HEK293 (cell line): ENCODE results near the gene ABT1.

ENCODE experiments used
- CTCF ChIA-PET: fragments of 350-600 bp; formaldehyde crosslinking; extraction: SDS; loops from one replicate; lab custom pipeline; 2021; ENCODE audit warnings: antibody characterized with exemption; lab: Yijun Ruan, JAX
- POLR2A ChIA-PET: fragments of 300-600 bp; formaldehyde crosslinking; extraction: SDS; loops from one replicate; lab custom pipeline; 2020; ENCODE audit warnings: antibody characterized with exemption, inconsistent platforms; lab: Yijun Ruan, JAX
- H3K27ac ChIP-seq: fragments of 200-500 bp; sonication (Bioruptor generic); 2 replicates; pipeline ENCODE4 v1.5.1; 2014; ENCODE audit warnings: low read depth, low read length, control low read depth, inconsistent platforms; ENCODE audit errors: extremely low read depth
- H3K36me3 ChIP-seq, 2 experiments: fragments of 200-500 bp in 1 of 2; sonication (Bioruptor generic) in 1 of 2; 1 replicate in 1 of 2; 2 replicates in 1 of 2; pipeline ENCODE4 v1.5.1; 2014 to 2017; ENCODE audit warnings: inconsistent platforms in 2 of 2, low read length in 2 of 2; ENCODE audit not compliant: control insufficient read depth in 2 of 2, insufficient read depth in 1 of 2
- H3K4me1 ChIP-seq: fragments of 200-500 bp; sonication (Bioruptor generic); 2 replicates; pipeline ENCODE4 v1.5.1; 2014; ENCODE audit warnings: mild to moderate bottlenecking, low read length, inconsistent platforms; ENCODE audit not compliant: control insufficient read depth, insufficient read depth
- H3K4me3 ChIP-seq: 2 replicates; pipeline ENCODE4 v1.5.1; 2011; ENCODE audit warnings: low read depth, mild to moderate bottlenecking, control low read depth, low read length, moderate library complexity
- H3K9me3 ChIP-seq: fragments of 200-500 bp; sonication (Bioruptor generic); 2 replicates; pipeline ENCODE4 v1.5.1; 2014; ENCODE audit warnings: low read depth, low read length, inconsistent platforms; ENCODE audit not compliant: control insufficient read depth, insufficient read depth
- HIC1 ChIP-seq: fragments of 450-650 bp; formaldehyde crosslinking; IDR thresholded peaks from 2 replicates; pipeline ENCODE4 v1.5.1; 2016; ENCODE audit warnings: missing biosample characterization, missing genetic modification characterization
- KLF9 ChIP-seq: fragments of 450-650 bp; formaldehyde crosslinking; IDR thresholded peaks from 2 replicates; pipeline ENCODE4 v1.5.1; 2016; ENCODE audit warnings: missing biosample characterization, missing genetic modification characterization, low read depth
- PRDM1 ChIP-seq: fragments of 450-650 bp; formaldehyde crosslinking; IDR thresholded peaks from 2 replicates; pipeline ENCODE4; 2016; ENCODE audit warnings: missing biosample characterization, missing genetic modification characterization
- PRDM4 ChIP-seq: fragments of 450-650 bp; formaldehyde crosslinking; IDR thresholded peaks from 2 replicates; pipeline ENCODE4 v1.5.1; 2017; ENCODE audit warnings: missing biosample characterization, missing genetic modification characterization
- WT1 ChIP-seq: fragments of 450-650 bp; formaldehyde crosslinking; IDR thresholded peaks from 2 replicates; pipeline ENCODE4 v1.5.1; 2016; ENCODE audit warnings: missing biosample characterization, missing genetic modification characterization
- ZBTB10 ChIP-seq: fragments of 450-650 bp; formaldehyde crosslinking; IDR thresholded peaks from 2 replicates; pipeline ENCODE4 v1.5.1; 2016; ENCODE audit warnings: missing biosample characterization, missing genetic modification characterization
- ZBTB21 ChIP-seq: fragments of 450-650 bp; formaldehyde crosslinking; IDR thresholded peaks from 2 replicates; pipeline ENCODE4 v1.5.1; 2017; ENCODE audit warnings: missing biosample characterization, missing genetic modification characterization
- ZFHX2 ChIP-seq: fragments of 450-650 bp; formaldehyde crosslinking; conservative IDR thresholded peaks from 2 replicates; pipeline ENCODE4 v1.5.1; 2016; ENCODE audit warnings: missing biosample characterization, missing genetic modification characterization
- ZNF140 ChIP-seq: fragments of 450-650 bp; formaldehyde crosslinking; IDR thresholded peaks from 2 replicates; pipeline ENCODE4 v1.5.1; 2016; ENCODE audit warnings: missing biosample characterization, missing genetic modification characterization
- ZNF266 ChIP-seq: fragments of 450-650 bp; formaldehyde crosslinking; IDR thresholded peaks from 2 replicates; pipeline ENCODE4 v1.5.1; 2016; ENCODE audit warnings: missing biosample characterization, missing genetic modification characterization, low read depth
- ZNF292 ChIP-seq: fragments of 450-650 bp; formaldehyde crosslinking; IDR thresholded peaks from 2 replicates; pipeline ENCODE4 v1.5.1; 2016; ENCODE audit warnings: low read depth, missing biosample characterization, missing genetic modification characterization, borderline replicate concordance
- ZNF302 ChIP-seq: fragments of 450-650 bp; formaldehyde crosslinking; IDR thresholded peaks from 2 replicates; pipeline ENCODE4 v1.5.1; 2016; ENCODE audit warnings: missing biosample characterization, missing genetic modification characterization, low read depth
- ZNF366 ChIP-seq: fragments of 450-650 bp; formaldehyde crosslinking; conservative IDR thresholded peaks from 2 replicates; pipeline ENCODE4 v1.5.1; 2016; ENCODE audit warnings: missing biosample characterization, missing genetic modification characterization
- ZNF433 ChIP-seq: fragments of 450-650 bp; formaldehyde crosslinking; IDR thresholded peaks from 2 replicates; pipeline ENCODE4 v1.5.1; 2016; ENCODE audit warnings: missing biosample characterization, missing genetic modification characterization, low read depth
- ZNF48 ChIP-seq: fragments of 450-650 bp; formaldehyde crosslinking; IDR thresholded peaks from 2 replicates; pipeline ENCODE4 v1.5.1; 2016; ENCODE audit warnings: missing biosample characterization, missing genetic modification characterization
- ZNF530 ChIP-seq: fragments of 450-650 bp; formaldehyde crosslinking; IDR thresholded peaks from 2 replicates; pipeline ENCODE4 v1.5.1; 2016; ENCODE audit warnings: low read depth, missing biosample characterization, missing genetic modification characterization
- ZNF76 ChIP-seq: fragments of 450-650 bp; formaldehyde crosslinking; IDR thresholded peaks from 2 replicates; pipeline ENCODE4; 2016; ENCODE audit warnings: low read depth, missing biosample characterization, missing genetic modification characterization, borderline replicate concordance
- ZNF843 ChIP-seq: fragments of 450-650 bp; formaldehyde crosslinking; IDR thresholded peaks from 2 replicates; pipeline ENCODE4 v1.5.1; 2016; ENCODE audit warnings: missing biosample characterization, missing genetic modification characterization
- TF ChIP-seq, protein P1 (sequence below): fragments of 450-650 bp; IDR thresholded peaks from 2 replicates; pipeline ENCODE4 v1.5.1; 2018; ENCODE audit warnings: missing biosample characterization, missing genetic modification characterization
- TF ChIP-seq, protein P2 (sequence below): fragments of 450-650 bp; formaldehyde crosslinking; IDR thresholded peaks from 2 replicates; pipeline ENCODE4 v1.5.1; 2017; ENCODE audit warnings: missing biosample characterization, mild to moderate bottlenecking, missing genetic modification characterization, moderate library complexity

The ABT1 gene

GRCh38 chr6:26613201-26613600 is 16.4 kb downstream of the ABT1 start (continued):
- no peak for TF ChIP-seq PRDM4 (tag by site-specific recombination)
- no peak for TF ChIP-seq ZNF292 (tag by site-specific recombination)
- TF ChIP-seq ZNF530, result no peak
- no peak for TF ChIP-seq ZBTB10
- TF ChIP-seq KLF9 (tag by site-specific recombination), result no peak
- TF ChIP-seq WT1, result no peak
- TF ChIP-seq, all 188 proteins: peak for 0

DNA sequence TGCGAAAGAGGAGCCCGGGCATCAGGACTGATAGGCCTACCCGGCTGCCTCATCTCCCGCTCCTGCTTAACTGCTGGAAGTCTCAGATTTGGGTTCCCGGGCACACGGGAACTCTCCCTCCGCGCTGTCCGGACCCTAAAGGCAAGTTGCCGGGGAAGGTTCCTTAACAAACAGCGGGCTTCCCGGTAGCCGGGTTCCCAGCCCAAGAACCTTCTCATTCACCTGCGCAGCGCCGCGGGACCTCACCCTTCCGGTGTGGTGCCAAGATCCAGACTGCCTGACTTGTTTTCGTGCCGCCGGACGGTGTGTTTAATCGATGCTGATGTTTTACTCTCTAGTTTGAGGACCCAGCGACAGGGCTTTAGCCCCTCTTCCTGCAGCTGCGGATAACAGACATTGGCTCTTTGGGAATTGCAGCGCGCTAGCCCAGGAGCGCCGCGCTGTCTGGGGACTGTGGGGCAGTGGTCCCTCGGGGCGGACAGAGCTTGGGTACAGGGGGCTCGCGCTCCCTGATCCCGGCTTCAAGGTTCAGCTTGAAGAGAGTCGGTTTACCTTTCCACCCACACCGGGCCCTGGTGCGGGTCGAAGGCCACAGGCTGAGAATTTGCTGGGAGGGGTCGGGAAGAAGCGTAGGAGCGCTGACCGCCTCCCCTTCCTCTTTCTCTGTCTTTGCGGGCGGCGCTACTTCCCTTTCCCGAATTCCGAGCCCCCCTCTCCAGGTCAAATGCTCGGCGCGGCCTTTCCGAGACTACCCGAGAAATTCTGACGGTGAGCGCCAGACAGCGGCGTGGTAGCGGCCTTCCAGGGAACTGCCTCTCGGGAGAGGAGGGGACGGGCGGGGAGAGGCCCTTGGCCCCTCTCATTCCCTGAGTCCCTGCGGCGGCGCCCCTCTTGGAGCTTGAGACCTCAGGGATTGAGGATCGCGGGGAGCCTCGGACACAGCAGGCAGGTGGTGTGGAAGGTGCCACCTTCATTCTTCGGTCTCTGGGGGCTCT is 17.2 kb downstream of the ABT1 start:
- no peak overlapping the region for H3K4me3 ChIP-seq
- no peaks in the 10 kb centered on the region for H3K4me1 ChIP-seq
- ChIA-PET POLR2A (no interaction called here), CTCF (no interaction called here)
- no peak overlapping the region for H3K27ac ChIP-seq
- H3K36me3 ChIP-seq, result no peaks in the 10 kb centered on the region
- no peaks in the 10 kb centered on the region; the same call in 1 of the 2 replicates for H3K9me3 ChIP-seq
- TF ChIP-seq WT1 (no peak), ZNF266 (no peak)

DNA sequence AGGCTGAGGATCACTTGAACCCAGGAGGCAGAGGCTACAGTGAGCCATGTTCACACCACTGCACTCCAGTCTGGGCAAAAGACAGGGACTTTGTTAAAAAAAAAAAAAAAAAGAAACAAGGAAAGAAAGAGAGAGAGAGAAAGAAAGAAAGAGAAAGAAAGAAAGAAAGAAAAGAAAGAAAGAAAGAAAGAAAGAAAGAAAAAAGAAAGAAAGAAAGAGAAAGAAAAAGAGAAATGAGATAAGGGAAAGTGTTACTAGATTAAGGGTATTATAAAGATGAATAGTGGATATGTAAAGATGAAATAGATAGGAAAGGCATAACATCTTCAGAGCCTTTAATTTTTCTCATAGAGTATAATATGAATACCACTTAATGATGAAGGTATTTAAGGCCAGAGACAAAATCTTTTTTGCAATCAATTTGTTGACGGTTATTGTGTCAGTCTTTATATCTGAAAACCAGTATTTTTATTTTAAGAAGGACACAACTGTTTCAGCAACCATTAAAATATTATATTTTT is 26.6 kb downstream of the ABT1 start:
- CTCF ChIA-PET, result no interaction called here
- Histone ChIP-seq H3K36me3 (no peaks in the 10 kb centered on the region), H3K4me1 (no peaks in the 10 kb centered on the region), H3K9me3 (no peaks in the 10 kb centered on the region), H3K4me3 (no peak overlapping the region), H3K27ac (no peak overlapping the region)
- POLR2A ChIA-PET, result no interaction called here
- TF ChIP-seq, protein P1, sequence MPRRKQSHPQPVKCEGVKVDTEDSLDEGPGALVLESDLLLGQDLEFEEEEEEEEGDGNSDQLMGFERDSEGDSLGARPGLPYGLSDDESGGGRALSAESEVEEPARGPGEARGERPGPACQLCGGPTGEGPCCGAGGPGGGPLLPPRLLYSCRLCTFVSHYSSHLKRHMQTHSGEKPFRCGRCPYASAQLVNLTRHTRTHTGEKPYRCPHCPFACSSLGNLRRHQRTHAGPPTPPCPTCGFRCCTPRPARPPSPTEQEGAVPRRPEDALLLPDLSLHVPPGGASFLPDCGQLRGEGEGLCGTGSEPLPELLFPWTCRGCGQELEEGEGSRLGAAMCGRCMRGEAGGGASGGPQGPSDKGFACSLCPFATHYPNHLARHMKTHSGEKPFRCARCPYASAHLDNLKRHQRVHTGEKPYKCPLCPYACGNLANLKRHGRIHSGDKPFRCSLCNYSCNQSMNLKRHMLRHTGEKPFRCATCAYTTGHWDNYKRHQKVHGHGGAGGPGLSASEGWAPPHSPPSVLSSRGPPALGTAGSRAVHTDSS (tag by site-specific recombination), result no peak
- TF ChIP-seq ZNF366 (tag by site-specific recombination) (peak; percentile 51; the same call in 1 of the 2 replicates), ZNF843 (tag by site-specific recombination) (no peak), ZFHX2 (tag by site-specific recombination) (no peak), ZBTB21 (no peak), HIC1 (tag by site-specific recombination) (no peak), ZNF302 (tag by site-specific recombination) (no peak), ZNF140 (tag by site-specific recombination) (no peak), ZNF48 (tag by site-specific recombination) (no peak), ZNF433 (tag by site-specific recombination) (no peak), PRDM1 (tag by site-specific recombination) (peak; percentile 70), ZNF76 (tag by site-specific recombination) (no peak)
- TF ChIP-seq, protein P2, sequence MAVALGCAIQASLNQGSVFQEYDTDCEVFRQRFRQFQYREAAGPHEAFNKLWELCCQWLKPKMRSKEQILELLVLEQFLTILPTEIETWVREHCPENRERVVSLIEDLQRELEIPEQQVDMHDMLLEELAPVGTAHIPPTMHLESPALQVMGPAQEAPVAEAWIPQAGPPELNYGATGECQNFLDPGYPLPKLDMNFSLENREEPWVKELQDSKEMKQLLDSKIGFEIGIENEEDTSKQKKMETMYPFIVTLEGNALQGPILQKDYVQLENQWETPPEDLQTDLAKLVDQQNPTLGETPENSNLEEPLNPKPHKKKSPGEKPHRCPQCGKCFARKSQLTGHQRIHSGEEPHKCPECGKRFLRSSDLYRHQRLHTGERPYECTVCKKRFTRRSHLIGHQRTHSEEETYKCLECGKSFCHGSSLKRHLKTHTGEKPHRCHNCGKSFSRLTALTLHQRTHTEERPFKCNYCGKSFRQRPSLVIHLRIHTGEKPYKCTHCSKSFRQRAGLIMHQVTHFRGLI (tag by site-specific recombination), result no peak
